A549 treated with AZD9567 at 1 μM for 4 hours (cell line): ENCODE data around the gene MAX. TPM values are rescaled to one million over a fixed set of nuclear protein-coding genes. Genes with fewer than 3 reads are reported as not detected.

ENCODE experiments used
- total RNA-seq: library from RNA; stranded (reverse); fragments of 200-300 nt; extraction: Qiagen RNA extraction; gene quantifications from 5 replicates; pipeline ENCODE4 v1.2.3, GENCODE V29; 2022; ENCODE audit not compliant: insufficient read depth

MAX gene, protein sequence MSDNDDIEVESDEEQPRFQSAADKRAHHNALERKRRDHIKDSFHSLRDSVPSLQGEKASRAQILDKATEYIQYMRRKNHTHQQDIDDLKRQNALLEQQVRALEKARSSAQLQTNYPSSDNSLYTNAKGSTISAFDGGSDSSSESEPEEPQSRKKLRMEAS
- 54.8 to 71.3 TPM (median 57.1 TPM) in 5 replicates for total RNA-seq

DNA sequence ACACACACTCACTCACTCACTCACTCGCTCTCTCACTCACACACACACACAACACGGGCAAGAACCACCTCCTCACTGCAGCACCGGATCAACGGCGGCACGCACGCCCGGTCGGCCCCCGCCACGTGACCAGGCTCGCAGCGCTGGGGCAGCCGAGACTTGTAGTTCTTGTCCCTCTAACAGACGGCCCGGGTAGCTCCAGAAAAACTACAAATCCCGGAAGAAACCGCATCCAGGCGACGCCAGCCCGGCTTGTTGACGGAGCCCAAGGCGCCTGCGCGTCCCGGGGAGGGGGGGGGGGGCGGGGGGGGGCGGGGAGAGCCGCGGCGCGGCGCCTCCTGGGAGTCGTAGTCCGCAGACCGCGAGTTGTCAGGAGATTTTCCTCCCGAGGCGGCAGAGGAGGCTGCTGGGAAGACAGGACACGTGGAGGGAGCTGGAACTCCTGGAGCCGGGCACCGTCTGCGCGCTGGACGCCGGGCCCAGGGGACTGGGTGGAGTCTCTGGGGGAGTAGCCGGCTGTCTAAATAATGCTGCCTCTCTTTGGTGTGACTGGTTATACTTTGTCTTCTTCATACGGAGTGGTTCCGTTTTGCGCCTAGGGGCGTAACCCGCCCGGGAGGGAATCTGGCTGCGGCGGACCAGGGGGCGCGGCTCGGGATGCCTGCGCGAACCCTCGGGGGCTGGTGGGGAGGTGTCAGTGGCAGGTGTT lies at the start of gene MAX:
Gene MAX, minus strand, starts transcription at position 77 of the 709 bp plus-strand sequence. CDS start 178 bp downstream, outside the sequence.

Other genes with a start within 250 kb of the MAX start
- 1.0 to 1.2 TPM (median 1.0 TPM) in 5 replicates for gene SPTB, start 222.6 kb downstream of the MAX start, total RNA-seq
- gene CHURC1, start 188.1 kb downstream of the MAX start, total RNA-seq = 76.9 to 109 TPM (median 80.6 TPM) in 5 replicates
- 162 to 296 TPM (median 187 TPM) in 5 replicates for gene GPX2, start 159.8 kb downstream of the MAX start, total RNA-seq
- gene RAB15, start 130.2 kb downstream of the MAX start, total RNA-seq = 16.3 to 20.0 TPM (median 17.4 TPM) in 5 replicates
- gene FNTB, start 115.6 kb downstream of the MAX start, total RNA-seq = 21.1 to 29.9 TPM (median 22.7 TPM) in 5 replicates